Prostate gland (tissue), 2 donors: ENCODE measurements around the gene VAPB.

ENCODE experiments used
- POLR2A ChIP-seq: fragments of 450-650 bp; IDR thresholded peaks from one replicate; pipeline ENCODE4 v1.6.1; 2016; ENCODE audit warnings: antibody characterized with exemption, mild to moderate bottlenecking
- POLR2AphosphoS5 ChIP-seq: sonication (generic); formaldehyde crosslinking; IDR thresholded peaks from one replicate; pipeline ENCODE4 v1.6.1; 2017; ENCODE audit warnings: antibody characterized with exemption
- TF ChIP-seq, protein P1 (sequence below), 4 experiments: fragments of 200-600 bp in 2 of 4; fragments of 450-650 bp in 2 of 4; sonication (generic) in 2 of 4; IDR thresholded peaks; 1 replicate in 3 of 4; 2 replicates in 1 of 4; pipeline ENCODE4 v1.5.1; 2016 to 2019; ENCODE audit warnings: antibody characterized with exemption in 4 of 4, mild to moderate bottlenecking in 2 of 4, moderate library complexity in 2 of 4

DNA sequence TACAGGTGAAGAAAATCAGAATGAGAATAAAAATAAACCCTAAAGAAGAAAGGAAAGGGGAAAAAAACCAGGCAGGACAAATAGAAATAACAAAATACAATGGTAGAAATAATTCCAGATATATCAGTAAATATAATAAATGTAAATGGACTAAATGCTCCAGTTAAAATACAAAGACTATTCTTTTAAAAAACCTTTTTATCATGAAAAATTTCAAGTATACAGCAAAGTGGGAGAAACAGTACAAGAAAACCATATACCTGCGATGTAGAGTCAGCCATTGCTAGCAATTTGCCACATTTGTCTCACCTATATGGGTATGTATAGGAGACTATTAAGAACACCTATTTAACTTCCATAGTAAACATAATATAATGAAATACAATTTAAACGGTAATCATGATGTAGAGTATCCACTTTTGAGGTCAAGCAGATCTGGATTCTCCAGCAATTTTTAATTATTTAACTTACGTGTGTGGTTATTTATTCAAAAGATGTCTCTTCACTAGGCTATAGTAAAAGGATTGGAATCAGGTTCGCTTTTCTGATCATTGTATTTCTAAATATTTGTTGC, 914 bp upstream of the VAPB start:
- TF ChIP-seq, protein P1, sequence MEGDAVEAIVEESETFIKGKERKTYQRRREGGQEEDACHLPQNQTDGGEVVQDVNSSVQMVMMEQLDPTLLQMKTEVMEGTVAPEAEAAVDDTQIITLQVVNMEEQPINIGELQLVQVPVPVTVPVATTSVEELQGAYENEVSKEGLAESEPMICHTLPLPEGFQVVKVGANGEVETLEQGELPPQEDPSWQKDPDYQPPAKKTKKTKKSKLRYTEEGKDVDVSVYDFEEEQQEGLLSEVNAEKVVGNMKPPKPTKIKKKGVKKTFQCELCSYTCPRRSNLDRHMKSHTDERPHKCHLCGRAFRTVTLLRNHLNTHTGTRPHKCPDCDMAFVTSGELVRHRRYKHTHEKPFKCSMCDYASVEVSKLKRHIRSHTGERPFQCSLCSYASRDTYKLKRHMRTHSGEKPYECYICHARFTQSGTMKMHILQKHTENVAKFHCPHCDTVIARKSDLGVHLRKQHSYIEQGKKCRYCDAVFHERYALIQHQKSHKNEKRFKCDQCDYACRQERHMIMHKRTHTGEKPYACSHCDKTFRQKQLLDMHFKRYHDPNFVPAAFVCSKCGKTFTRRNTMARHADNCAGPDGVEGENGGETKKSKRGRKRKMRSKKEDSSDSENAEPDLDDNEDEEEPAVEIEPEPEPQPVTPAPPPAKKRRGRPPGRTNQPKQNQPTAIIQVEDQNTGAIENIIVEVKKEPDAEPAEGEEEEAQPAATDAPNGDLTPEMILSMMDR (IDR thresholded peaks at IDR 0.05) = no peak
- no peak for TF ChIP-seq POLR2AphosphoS5
- TF ChIP-seq POLR2A = no peak
